ENCODE results near the gene LCP2.

Gene LCP2

GRCh38 chr5:170292179-170293104 is 5.1 kb downstream of the LCP2 start:
- no peak for DNase-seq (ENCODE audit: low read depth)
- no peak overlapping the region for H3K4me3 ChIP-seq (ENCODE audit: low read length)
- TF ChIP-seq CTCF (conservative IDR thresholded peaks at IDR 0.05; ENCODE audit: low read length): no peak

GRCh38 chr5:170290498-170290897 is 7.1 kb downstream of the LCP2 start:
- no peak overlapping the region for H3K4me3 ChIP-seq (ENCODE audit: low read length)
- no peak for TF ChIP-seq CTCF (conservative IDR thresholded peaks at IDR 0.05; ENCODE audit: low read length)
- no peak for DNase-seq (ENCODE audit: low read depth)

GRCh38 chr5:170289764-170290163 is 7.8 kb downstream of the LCP2 start:
- no peak for DNase-seq (ENCODE audit: low read depth)
- no peak overlapping the region for H3K4me3 ChIP-seq (ENCODE audit: low read length)
- no peak for TF ChIP-seq CTCF (conservative IDR thresholded peaks at IDR 0.05; ENCODE audit: low read length)

- H3K4me3 ChIP-seq (ENCODE audit: low read length): no peak overlapping the region
- no peak for DNase-seq (ENCODE audit: low read depth)
- no peak for TF ChIP-seq CTCF (conservative IDR thresholded peaks at IDR 0.05; ENCODE audit: low read length)
Observed at GRCh38 chr5:170289121-170289520, 8.5 kb downstream of the LCP2 start.

- no peak for TF ChIP-seq CTCF (conservative IDR thresholded peaks at IDR 0.05; ENCODE audit: low read length)
- H3K4me3 ChIP-seq (ENCODE audit: low read length): no peak overlapping the region
Observed at GRCh38 chr5:170288551-170288950, 9.0 kb downstream of the LCP2 start.

GRCh38 chr5:170288151-170288550 is 9.4 kb downstream of the LCP2 start:
- no peak for TF ChIP-seq CTCF (conservative IDR thresholded peaks at IDR 0.05; ENCODE audit: low read length)
- DNase-seq (ENCODE audit: low read depth): no peak

More at GRCh38 chr5:170288551-170288950, 9.0 kb downstream of the LCP2 start:
- DNase-seq (ENCODE audit: low read depth): no peak

GRCh38 chr5:170287532-170287931 is 10.0 kb downstream of the LCP2 start:
- DNase-seq (ENCODE audit: low read depth): peak; percentile 2
- H3K4me3 ChIP-seq (ENCODE audit: low read length): no peak overlapping the region
- no peak for TF ChIP-seq CTCF (conservative IDR thresholded peaks at IDR 0.05; ENCODE audit: low read length)

More at GRCh38 chr5:170288151-170288550, 9.4 kb downstream of the LCP2 start:
- H3K4me3 ChIP-seq (ENCODE audit: low read length): no peak overlapping the region
